GM06990 (cell line): ENCODE measurements around the gene PPM1K.

Source experiments
- DNase-seq: peaks from one replicate; pipeline ENCODE4 v3.0.0-alpha.2; 2011; ENCODE audit not compliant: insufficient read length; ENCODE audit errors: extremely low read depth
- H3K27me3 ChIP-seq: replicated peaks from 2 replicates; pipeline ENCODE4 v1.6.0; 2011; ENCODE audit warnings: low read length; ENCODE audit not compliant: control insufficient read depth, insufficient read depth
- H3K36me3 ChIP-seq: 2 replicates; pipeline ENCODE4 v1.5.1; 2011; ENCODE audit warnings: low read length; ENCODE audit not compliant: control insufficient read depth, insufficient read depth
- H3K4me3 ChIP-seq: replicated peaks from 2 replicates; pipeline ENCODE4 v1.5.1; 2011; ENCODE audit warnings: low read depth, mild to moderate bottlenecking, control low read depth, low read length
- TF ChIP-seq, protein P1 (sequence below): IDR thresholded peaks from 2 replicates; pipeline ENCODE4 v1.5.1; 2011; ENCODE audit warnings: low read length, control low read depth, mild to moderate bottlenecking, inconsistent platforms; ENCODE audit not compliant: insufficient read depth, poor library complexity, severe bottlenecking

Gene PPM1K

DNA sequence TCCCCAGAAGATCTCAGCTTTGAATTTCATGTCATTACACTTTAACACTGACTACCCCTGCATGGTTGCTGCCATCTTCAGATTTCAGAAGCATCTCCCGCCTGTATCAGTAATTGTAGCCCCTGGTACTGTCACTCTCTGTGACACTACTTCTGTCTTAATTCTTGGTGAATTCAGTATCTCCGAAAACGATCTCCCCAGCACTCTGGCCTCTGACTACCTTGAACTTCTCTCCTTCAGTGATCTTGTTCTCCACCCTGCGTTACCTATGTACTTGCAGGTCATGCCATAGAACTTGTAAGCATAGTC, 72.2 kb downstream of the PPM1K start:
- TF ChIP-seq, protein P1, sequence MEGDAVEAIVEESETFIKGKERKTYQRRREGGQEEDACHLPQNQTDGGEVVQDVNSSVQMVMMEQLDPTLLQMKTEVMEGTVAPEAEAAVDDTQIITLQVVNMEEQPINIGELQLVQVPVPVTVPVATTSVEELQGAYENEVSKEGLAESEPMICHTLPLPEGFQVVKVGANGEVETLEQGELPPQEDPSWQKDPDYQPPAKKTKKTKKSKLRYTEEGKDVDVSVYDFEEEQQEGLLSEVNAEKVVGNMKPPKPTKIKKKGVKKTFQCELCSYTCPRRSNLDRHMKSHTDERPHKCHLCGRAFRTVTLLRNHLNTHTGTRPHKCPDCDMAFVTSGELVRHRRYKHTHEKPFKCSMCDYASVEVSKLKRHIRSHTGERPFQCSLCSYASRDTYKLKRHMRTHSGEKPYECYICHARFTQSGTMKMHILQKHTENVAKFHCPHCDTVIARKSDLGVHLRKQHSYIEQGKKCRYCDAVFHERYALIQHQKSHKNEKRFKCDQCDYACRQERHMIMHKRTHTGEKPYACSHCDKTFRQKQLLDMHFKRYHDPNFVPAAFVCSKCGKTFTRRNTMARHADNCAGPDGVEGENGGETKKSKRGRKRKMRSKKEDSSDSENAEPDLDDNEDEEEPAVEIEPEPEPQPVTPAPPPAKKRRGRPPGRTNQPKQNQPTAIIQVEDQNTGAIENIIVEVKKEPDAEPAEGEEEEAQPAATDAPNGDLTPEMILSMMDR, result no peak
- no peak overlapping the region for H3K4me3 ChIP-seq
- DNase-seq, result no peak
- H3K36me3 ChIP-seq, result no peaks in the 10 kb centered on the region
- no peaks in the 10 kb centered on the region; the same call in 1 of the 2 replicates for H3K27me3 ChIP-seq

- no peak overlapping the region for H3K4me3 ChIP-seq
- TF ChIP-seq, protein P1, result peak; percentile 46
- no peaks in the 10 kb centered on the region; the same call in 1 of the 2 replicates for H3K27me3 ChIP-seq
- peak; percentile 20 for DNase-seq
- H3K36me3 ChIP-seq, result no peaks in the 10 kb centered on the region
Measured at GRCh38 chr4:88211473-88212252, 72.7 kb downstream of the PPM1K start.

DNA sequence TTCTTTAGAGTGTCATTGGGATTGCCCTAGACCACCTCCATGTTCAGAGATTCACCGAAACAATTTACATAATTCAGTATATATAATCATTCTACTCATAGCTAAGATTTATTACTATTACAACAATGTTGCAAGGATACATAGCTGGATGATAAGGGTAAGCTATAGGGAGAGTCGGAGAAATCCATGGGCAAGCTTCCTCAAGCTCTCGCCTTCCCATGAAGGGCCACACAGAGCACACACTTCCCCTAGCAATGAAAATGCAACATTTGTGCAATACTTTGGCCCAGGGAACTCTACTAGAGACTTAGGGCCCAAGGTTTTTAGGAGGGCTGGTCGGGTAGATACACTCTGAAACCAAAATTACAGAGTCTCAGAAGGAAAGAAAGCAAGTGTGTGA, 76.2 kb downstream of the PPM1K start:
- no peak for DNase-seq
- Histone ChIP-seq H3K4me3 (no peak overlapping the region), H3K27me3 (no peaks in the 10 kb centered on the region), H3K36me3 (no peaks in the 10 kb centered on the region)
- TF ChIP-seq, protein P1, result no peak
